NCI-H526 (cell line): ENCODE measurements around the gene ARHGAP12.
"Not testable (repeated sequence)": the region's sequence is repeated elsewhere in the genome, so short reads cannot be mapped to it uniquely, and the experiment has no call there.

Experiments
- DNase-seq, 2 experiments: peaks; one replicate each; lab custom pipeline; 2025; lab: John Stamatoyannopoulos, UW

ARHGAP12 gene

DNA sequence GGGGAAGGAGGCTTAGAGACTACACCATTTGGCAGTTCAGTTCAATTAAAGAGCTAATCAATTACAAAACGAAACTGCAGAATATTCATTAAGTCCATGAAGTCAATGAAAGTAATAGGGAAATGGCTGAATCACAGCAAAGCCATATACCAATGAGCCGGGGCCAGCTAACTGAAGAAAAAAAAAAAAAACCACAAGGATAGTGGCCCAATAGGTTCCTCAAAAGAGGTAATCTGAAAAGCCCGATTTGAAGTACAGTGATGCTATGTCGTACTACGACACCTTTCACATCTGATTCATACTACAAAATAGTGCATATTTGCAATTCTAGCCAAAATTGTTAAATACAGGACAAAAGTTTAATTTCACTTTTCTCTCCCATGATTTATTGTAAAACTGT lies 2.5 kb downstream of the ARHGAP12 start:
- no peak for DNase-seq

DNA sequence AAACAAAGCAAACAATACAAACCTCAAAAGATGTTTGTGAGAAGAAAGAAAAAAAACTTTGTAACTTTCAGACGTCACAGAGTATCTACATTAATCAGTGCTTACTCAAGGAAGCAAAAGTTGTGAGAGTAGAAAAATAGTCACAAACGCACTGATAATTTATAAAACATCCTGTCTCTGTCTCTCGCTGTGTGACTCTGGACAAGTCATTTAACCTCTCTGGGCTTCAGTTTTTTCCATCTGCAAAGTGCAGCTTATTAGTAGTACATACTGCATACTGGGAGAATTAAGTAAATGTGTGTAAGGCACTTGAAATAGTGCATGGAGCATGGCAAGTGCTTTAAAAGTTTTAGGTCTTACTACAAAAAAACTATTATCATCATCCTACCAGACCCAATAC lies 3.8 kb downstream of the ARHGAP12 start:
- no peak for DNase-seq

DNA sequence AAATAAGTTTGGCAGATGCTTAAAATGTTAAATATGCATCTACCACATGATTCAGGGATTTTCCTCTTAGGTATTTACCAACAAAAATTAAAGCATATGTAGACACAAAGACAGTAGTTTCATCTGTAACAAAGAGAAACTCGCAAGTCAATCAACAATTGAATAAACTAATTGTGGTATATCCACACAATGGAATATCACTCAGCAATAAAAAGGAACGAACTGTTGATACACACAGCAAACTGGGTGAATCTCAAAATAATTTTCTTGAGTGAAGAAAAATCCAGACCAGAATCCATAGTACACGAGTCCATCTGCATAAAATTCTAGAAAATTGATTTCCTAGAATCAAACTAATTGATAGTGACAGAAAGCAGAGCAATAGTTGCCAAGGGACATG lies 5.2 kb downstream of the ARHGAP12 start:
- no peak for DNase-seq

DNA sequence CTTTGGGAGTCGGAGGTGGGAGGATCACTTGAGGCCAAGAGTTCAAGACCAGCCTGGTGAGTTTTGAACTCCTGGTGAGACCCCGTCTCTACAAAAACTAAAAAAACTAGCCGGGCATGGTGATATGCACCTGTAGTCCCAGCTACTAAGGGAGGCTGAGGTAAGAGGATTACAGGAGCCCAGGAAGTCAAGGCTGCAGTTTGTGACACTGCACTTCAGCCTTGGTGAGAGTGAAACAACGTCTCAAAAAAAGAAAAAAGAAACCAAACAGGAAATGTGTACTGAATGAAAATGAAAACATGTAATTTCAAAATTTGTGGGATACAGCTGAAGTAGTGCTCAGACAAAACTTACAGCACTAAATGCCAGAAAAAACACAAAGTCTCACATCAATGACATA lies 7.6 kb downstream of the ARHGAP12 start:
- no peak for DNase-seq

DNA sequence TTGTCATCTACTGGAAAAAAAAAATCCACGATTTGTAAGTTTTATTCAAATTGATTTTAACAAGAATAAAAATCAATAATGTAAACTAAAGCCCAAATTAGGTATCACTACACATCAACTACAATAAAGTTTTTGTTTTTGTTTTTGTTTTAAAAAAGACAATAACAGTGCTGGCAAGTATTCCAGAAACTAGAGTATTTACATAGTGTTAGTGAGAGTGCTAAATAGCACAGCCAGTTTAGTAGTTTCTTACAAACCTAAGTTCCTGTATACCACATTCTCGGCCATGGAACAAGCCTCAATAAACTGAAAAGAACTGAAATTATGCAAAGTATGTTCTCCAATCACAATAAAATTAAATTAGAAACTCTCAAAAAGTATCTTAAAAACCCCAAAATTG lies 8.1 kb downstream of the ARHGAP12 start:
- no peak for DNase-seq

DNA sequence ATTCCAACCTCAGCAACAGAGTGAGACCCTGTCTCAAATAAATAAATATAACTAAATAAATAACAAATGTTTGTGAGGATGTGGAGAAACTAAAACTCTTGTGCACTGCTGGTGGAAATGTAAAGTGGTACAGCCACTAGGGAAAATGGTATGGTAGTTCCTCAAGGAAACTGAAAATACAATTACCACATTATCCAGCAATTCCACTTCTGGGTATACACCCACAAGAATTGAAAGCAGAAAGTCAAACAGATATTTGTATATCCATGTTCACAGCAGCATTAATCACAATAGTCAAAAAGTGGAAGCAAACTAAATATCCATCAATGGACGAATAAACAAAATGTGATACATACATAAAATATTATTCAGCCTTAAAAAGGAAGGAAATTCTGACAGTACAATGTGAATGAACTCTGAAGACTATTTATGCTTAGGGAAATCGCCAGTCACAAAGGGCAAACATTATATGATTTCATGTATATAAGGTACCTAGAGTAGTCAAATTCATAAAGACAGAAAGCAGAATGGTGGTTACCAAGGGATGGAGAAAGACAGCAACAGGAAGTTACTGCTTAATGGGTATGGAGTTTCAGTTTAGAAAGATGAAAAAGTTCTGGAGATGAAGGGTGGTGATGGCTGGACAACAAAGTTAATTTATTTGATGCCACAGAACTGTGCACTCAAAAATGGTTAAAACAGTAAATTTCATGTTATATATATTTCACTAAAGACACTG lies 9.8 kb downstream of the ARHGAP12 start:
- DNase-seq: no peak

DNA sequence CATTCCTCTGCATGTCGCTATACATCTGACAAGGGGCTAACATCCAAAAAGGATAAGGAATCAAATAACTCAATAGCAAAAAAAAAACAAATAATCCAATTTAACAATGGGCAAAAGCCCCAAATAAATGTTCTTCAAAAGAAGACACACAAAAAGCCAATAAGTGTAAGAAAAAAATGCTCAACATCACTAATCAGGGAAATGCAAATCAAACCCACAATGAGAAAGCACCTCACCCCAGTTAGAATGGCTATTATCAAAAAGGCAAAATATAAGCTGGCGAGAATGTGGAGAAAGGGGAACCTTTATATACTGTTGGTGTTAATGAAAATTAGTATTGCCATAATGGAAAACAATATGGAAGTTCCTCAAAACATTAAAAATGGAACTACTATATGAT lies 14.3 kb downstream of the ARHGAP12 start:
- DNase-seq: no peak

DNA sequence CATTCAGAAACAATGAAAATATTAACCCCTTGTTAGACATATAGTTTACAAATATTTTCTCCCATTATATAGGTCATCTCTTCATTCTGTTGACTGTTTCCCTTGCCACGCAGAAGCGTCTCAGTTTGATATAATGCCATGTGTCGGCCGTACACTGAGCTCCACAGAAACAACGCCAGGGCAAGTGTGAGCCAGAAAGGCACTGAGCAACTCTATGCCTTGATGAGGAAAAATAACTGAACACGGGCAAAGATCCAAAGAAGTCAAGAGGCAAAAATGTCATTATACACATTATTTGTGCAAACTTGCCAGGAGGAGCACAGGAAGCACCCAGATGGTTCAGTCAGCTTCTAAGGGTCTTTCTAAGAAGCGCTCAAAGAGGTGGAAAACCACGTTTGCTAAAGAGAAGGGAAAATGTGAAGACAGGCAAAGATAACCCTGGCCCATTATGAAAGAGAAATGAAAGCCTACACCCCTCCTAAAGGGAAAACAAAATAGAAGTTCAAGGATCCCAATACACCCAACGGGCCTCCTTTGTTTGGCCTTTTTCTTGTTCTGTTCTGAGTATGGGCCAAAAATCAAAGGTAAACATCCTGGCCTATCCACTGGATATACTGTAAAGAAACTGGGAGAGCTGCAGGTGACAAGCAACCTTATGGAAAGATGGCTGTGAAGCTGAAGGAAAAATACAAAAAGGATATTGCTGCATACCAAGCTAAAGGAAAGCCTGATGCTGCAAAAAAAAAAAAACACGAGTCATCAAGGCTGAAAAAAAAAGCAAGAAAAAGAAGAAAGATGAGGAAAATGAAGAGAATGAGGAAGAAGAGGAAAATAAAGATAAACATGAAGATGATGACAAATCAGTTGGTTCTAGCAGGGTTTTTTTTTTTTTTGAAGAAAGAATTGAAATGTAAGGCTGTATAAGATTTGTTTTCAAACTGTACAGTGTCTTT lies 15.5 kb downstream of the ARHGAP12 start:
- no peak for DNase-seq

DNA sequence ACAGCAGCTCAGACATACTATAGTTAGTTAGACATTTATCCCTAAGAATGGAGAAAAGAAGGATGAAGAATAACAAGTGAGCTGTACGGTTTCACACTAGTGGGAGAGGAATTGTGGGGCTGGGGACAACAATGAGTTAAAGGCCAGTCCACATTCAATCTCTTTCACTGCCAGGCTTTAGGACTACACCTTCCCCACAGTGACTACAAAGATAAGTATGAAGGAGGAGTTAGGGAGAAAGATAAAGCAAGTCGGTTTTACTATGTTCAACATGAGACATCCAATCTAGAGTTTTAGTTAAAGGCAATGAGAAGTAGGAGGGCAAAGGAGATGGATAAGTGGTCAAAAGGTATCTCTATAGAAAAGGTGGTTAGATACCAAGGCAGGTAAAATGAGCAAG lies 16.3 kb downstream of the ARHGAP12 start:
- DNase-seq: no peak

DNA sequence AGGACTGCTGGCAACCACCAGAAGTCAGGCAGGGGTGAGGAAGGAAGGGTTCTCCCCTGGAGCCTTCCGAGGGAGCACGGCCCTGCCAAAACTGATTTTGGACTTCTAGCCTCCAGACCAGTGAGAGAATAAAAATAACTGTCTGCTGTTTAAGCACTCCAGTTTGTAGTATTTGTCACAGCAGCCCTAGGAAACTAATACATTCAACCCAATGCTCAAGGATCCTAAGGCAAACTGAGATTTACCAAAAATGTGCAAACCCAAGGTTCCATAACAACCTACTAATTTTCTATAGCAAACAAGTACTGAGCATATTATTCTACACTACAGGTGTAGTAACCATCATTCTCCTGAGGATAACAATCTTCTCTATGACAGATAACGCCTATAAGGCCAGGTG lies 18.6 kb downstream of the ARHGAP12 start:
- no peak for DNase-seq

DNA sequence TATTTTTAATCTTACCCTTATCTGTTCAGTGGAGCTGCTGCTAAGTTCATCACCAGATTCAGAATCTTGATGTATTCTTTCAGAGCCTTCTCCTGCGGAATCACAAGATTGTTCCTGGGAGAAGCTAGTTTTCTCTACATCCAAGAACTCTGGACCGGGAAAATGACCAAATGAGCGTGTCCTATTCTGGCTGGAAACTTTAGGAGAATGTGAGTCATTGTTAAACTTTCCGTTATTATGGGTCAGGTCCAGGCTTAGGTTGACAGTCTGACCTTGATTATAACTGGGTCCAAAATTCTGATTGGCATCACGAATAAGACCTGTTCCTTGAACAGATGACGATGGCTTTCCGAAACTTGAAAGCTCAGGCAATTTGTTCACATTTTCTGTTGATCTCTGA lies 20.5 kb downstream of the ARHGAP12 start:
- no peak for DNase-seq

DNA sequence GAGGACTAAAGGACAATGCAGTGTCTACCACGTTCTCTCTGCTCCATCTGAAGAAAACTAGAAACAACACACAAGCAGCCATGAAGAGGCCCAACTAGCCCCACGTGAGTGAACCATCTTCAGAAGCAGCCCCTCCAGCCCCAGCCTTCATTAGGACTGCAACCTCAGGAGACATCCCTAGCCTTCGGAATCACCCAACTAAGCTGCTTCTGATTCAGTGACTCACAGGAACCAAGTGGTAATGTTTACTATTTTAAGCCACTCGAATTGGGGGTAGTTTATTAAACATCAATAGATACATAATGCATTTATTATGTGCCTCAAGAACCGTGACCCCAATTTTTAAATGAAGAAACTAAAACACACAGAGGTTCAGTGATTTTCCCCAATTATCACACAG lies 22.6 kb downstream of the ARHGAP12 start:
- DNase-seq: no peak

DNA sequence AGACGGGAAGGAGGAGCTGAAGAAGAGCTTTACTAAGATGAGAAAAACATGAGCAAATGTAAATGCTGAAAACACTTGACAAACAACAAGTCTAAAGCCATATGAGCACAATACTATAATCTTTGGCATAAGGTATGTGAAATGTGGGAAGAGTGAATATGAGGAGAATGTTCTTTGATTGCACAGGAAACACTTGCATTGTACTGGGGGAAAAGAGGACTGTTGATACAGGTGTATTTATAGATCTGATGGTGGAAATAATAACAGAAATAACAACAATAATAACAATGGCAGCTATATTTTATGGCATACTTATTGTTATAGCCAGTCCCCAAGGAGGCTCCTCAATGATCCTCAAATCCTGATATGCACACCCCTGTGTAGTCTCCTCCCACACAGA lies 23.0 kb downstream of the ARHGAP12 start:
- DNase-seq: no peak

DNA sequence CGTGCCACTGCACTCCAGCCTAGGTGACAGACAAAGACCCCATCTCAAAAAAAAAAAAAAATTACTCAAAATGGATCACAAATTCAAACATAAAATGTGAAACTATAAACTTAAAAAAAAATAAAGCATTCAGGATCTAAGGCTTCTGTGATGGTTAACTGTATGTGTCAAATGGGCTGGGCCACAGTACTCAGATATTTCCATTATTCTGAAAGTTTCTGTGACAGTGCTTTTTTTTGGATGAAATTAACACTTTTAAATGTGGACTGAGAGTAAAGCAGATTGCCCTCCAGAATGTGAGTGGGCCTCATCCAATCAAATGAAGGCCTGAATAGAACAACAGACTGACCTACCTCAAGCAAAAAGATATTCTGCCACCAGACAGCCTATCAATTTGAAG lies 26.0 kb downstream of the ARHGAP12 start:
- DNase-seq: no peak

DNA sequence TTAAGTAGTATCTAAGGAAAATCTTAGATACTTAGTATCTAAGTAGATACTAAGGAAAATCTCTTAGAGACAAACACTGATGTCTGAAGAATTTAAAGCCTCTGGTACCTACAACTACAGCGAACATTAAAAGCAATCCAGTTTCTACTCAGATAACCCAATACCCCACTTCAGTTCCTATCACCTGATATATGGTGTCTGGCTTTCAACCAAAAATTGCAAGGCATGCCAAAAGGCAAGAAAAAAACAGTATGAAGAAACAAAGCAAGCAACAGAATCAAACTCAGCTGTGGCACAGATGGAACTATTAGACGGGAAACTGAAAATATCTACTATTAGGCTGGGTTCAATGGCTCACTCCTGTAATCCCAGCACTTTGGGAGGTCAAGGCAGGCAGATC lies 31.1 kb downstream of the ARHGAP12 start:
- DNase-seq: no peak

DNA sequence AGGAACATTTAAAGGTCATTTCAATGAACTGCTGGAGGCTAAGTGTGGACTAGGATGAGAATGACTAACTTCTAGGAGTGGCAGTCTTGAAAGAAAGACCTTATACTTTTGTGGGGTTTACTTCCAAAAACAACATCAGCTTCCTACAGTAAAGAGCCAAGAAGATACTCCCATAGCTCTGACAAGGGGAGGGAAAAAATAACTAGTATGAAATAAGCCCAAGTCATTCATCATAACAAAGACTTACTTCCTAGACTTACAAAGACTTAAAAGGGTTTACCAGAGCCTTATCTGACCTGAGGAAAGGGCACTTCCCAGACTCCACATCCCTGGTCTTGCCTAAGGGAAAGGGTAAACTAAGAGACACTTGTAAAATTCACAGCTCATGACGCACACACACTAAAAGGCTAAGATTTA lies 31.7 kb downstream of the ARHGAP12 start:
- no peak for DNase-seq

DNA sequence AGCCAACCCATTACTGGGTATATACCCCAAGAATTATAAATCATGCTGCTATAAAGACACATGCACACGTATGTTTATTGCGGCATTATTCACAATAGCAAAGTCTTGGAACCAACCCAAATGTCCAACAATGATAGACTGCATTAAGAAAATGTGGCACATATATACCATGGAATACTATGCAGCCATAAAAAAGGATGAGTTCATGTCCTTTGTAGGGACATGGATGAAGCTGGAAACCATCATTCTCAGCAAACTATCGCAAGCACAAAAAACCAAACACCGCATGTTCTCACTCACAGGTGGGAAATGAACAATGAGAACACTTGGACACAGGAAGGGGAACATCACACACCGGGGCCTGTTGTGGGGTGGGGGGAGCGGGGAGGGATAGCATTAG lies 32.9 kb downstream of the ARHGAP12 start:
- DNase-seq: not testable (repeated sequence)

DNA sequence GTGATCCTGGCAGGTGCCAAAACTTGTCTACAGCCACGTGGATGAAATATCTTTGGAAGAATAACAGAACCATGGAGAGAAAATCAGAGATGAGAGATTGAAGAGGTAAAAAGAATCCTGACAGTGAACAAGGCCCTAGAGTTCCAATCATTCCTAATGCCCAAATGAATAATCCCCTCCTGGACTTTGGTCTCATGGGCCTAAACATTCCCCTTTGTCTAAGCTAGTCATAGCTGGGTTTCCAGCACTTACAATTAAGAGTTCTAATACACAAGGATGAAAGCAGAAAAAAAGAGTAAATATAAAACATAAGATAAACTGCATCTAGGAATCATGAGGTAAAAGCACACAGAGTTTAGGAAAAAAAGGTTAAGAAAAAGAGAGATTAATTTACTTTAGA lies 40.2 kb downstream of the ARHGAP12 start:
- DNase-seq: no peak

DNA sequence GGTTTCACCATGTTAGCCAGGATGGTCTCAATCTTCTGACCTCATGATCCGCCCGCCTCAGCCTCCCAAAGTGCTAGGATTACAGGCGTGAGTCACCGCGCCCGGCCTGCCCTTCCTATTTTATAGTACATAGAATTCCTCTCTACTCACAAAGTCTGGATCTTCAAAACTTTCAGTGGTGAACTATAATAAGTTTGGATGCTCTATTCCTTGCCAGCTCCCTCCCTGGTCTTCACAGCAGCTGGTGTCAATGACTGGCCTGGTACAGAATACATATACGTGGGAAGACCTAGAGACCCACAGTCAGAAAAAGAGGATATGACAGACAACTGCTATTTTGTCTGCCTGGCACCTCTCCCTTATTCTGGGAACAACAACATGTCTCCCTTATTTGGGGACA lies 40.8 kb downstream of the ARHGAP12 start:
- DNase-seq: no peak

DNA sequence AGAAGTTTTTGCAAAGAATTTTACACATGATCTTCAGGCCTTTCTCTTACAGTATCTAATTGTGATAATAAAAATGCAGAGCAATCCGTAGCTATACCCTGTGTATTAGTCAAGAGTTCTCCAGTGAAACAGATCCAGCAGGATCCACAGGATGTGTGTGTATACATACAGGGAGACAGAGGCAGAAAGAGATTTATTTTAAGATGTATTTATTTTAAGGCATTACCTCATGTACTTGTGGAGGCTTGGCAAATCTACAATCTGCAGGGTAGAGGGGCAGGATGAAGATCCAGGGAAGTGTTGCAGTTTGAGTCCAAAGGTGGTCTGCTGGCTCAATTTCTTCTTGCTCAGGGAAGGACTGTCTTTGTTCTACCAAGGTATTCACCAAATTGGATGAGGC lies 41.7 kb downstream of the ARHGAP12 start:
- DNase-seq: no peak

DNA sequence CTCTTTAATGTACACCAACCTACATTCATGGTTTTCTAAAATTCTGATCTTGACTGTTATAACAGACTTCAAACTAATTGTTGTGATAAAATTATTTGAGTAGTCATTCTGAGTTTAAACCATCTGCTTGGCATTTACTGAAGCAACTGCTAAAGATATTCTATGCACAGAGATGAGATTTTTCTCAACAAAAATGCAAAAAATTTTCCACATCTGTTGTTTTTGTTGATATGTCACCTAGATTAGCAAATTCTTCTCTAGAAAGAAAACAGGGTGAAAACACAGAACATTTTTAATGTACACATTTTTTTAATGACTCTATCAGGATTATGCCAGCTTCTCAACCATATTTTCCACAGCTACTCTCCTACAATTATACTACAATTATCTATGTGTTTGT lies 42.7 kb downstream of the ARHGAP12 start:
- no peak for DNase-seq

DNA sequence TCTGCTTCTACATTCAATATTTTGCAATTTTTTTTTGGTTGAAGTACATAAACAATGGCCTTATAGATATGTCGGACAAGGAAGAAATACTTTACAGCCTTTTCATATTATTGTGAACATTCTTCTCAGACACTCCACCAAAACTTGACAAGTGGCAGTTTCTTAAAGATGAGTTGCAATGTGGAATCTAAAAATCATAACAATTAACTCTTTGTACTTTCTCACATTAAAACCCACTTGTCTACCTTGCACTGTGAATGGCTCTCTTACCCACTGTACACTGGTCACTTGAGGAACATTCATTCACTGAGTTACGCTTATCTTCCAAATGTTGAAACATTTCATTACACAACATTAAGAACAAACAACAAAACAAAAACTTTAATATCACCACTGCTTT lies 44.2 kb downstream of the ARHGAP12 start:
- DNase-seq: no peak

DNA sequence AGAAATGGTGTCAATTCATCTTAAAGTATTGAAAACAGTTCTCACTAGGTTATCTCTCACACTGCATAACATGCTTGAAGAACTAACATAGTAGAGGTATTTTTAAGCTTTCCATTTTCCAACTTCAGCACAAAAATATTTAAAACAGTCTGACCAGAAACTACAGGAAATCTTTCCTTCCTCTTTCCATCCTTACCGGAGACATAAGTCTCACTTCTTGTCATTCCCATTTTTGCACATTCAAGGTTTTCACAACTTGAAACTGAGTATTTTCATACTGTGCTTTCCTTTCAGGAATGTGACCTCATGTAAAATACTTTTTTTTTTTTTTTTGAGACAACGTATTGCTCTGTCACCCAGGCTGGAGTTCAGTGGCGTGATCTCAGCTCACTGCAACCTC lies 45.2 kb downstream of the ARHGAP12 start:
- no peak for DNase-seq
